Measurements from ENCODE around the gene UPP1. TPM values are rescaled to one million over a fixed set of nuclear protein-coding genes. Genes with fewer than 3 reads are reported as not detected.
"Not testable (repeated sequence)": the region's sequence is repeated elsewhere in the genome, so short reads cannot be mapped to it uniquely, and the experiment has no call there.

UPP1 gene
- total RNA-seq, 1 donor from 2014 or later: 61.0 TPM

GRCh38 chr7:48074204-48074654 lies 14.8 kb upstream of the UPP1 start:
- intact Hi-C loops (cut with DNase I): no loop called here
- Histone ChIP-seq H3K36me3 (no peaks in the 10 kb centered on the region), H3K9me3 (no peaks in the 10 kb centered on the region), H3K4me1 (no peaks in the 10 kb centered on the region), H3K4me3 (no peak overlapping the region), H3K27ac (no peak overlapping the region), H3K27me3 (ENCODE audit: low read depth) (no peaks in the 10 kb centered on the region)
- DNase-seq (no peak), ATAC-seq (no peak)
- no peak for TF ChIP-seq CTCF (IDR thresholded peaks at IDR 0.05)

GRCh38 chr7:48077423-48077822 lies 11.6 kb upstream of the UPP1 start:
- Histone ChIP-seq H3K4me1 (no peaks in the 10 kb centered on the region), H3K4me3 (no peak overlapping the region), H3K27me3 (ENCODE audit: low read depth) (no peaks in the 10 kb centered on the region), H3K27ac (no peak overlapping the region), H3K36me3 (no peaks in the 10 kb centered on the region), H3K9me3 (no peaks in the 10 kb centered on the region)
- intact Hi-C loops (cut with DNase I): no loop called here
- no peak for TF ChIP-seq CTCF (IDR thresholded peaks at IDR 0.05)
- DNase-seq: no peak
- no peak for ATAC-seq

- ATAC-seq: peak in 1 of 2 donors; percentile 9
Measured at GRCh38 chr7:48078470-48078869, 10.6 kb upstream of the UPP1 start.

GRCh38 chr7:48082378-48082777 lies 6.7 kb upstream of the UPP1 start:
- intact Hi-C loops (cut with DNase I); DNase-seq; ATAC-seq; H3K9me3 ChIP-seq; H3K27me3 ChIP-seq (ENCODE audit: low read depth); H3K27ac ChIP-seq; H3K4me3 ChIP-seq; H3K36me3 ChIP-seq: not testable (repeated sequence)
- peaks cover 30% of the 10 kb centered on the region for H3K4me1 ChIP-seq

More at GRCh38 chr7:48078470-48078869, 10.6 kb upstream of the UPP1 start:
- intact Hi-C loops (cut with DNase I): no loop called here
- TF ChIP-seq CTCF (IDR thresholded peaks at IDR 0.05): no peak
- Histone ChIP-seq H3K9me3 (no peaks in the 10 kb centered on the region), H3K27me3 (ENCODE audit: low read depth) (no peaks in the 10 kb centered on the region), H3K4me1 (no peaks in the 10 kb centered on the region), H3K36me3 (no peaks in the 10 kb centered on the region), H3K4me3 (no peak overlapping the region), H3K27ac (no peak overlapping the region)
- DNase-seq: no peak

- H3K27me3 ChIP-seq (ENCODE audit: low read depth): no peaks in the 10 kb centered on the region
- no peak overlapping the region for H3K4me3 ChIP-seq
- no peaks in the 10 kb centered on the region for H3K9me3 ChIP-seq
- H3K4me1 ChIP-seq: peaks cover 39% of the 10 kb centered on the region
- no peak overlapping the region for H3K27ac ChIP-seq
- DNase-seq: no peak
- H3K36me3 ChIP-seq: no peaks in the 10 kb centered on the region
- no peak for ATAC-seq
- no peak for TF ChIP-seq CTCF (IDR thresholded peaks at IDR 0.05)
- intact Hi-C loops (cut with DNase I): no loop called here
Measured at GRCh38 chr7:48083114-48083830, 5.8 kb upstream of the UPP1 start.

- H3K4me3 ChIP-seq: no peak overlapping the region
- ATAC-seq: peak; percentile 9 to 31
- H3K9me3 ChIP-seq: no peaks in the 10 kb centered on the region
- TF ChIP-seq CTCF (IDR thresholded peaks at IDR 0.05): no peak
- H3K27ac ChIP-seq: peak overlapping the region; percentile 44
- intact Hi-C loops (cut with DNase I): no loop called here
- no peak for DNase-seq
- no peaks in the 10 kb centered on the region for H3K36me3 ChIP-seq
- H3K27me3 ChIP-seq (ENCODE audit: low read depth): no peaks in the 10 kb centered on the region
- peaks cover 46% of the 10 kb centered on the region for H3K4me1 ChIP-seq
Measured at GRCh38 chr7:48084727-48085432, 4.2 kb upstream of the UPP1 start.
